Fibroblast of skin of abdomen (primary cell): ENCODE results near the gene PPFIBP1.
"Not testable (repeated sequence)": the region's sequence is repeated elsewhere in the genome, so short reads cannot be mapped to it uniquely, and the experiment has no call there.

ENCODE experiments used
- DNase-seq: peaks from one replicate; pipeline ENCODE4 v3.0.0-alpha.2; 2013

PPFIBP1 gene

GRCh38 chr12:27627853-27628469 is 104.0 kb downstream of the PPFIBP1 start:
- not testable (repeated sequence) for DNase-seq

GRCh38 chr12:27630219-27630618 is 106.2 kb downstream of the PPFIBP1 start:
- not testable (repeated sequence) for DNase-seq

- DNase-seq: no peak
Measured at GRCh38 chr12:27631365-27631764, 107.4 kb downstream of the PPFIBP1 start.

GRCh38 chr12:27631813-27632491 is 107.9 kb downstream of the PPFIBP1 start:
- no peak for DNase-seq

- peak; percentile 70 for DNase-seq
Measured at GRCh38 chr12:27635349-27635972, 111.5 kb downstream of the PPFIBP1 start.

DNA sequence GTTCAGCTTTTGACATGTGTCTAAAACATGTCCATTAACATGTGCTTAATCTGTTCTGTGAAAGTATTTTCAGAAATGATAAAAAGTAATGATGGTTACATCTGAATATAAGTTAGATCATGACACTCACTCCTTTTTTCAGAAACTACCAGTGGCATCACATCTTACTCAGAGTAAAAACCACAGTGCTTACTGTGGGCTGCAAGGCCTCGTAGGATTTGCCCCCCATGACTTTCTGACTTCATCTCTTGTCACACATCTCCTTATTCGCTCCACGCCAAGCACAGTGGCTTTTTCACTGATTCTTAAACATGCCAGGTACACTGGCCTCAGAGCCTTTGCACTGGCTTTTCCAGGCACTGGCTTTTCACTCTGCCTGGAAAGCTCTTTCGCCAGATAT is 112.6 kb downstream of the PPFIBP1 start:
- not testable (repeated sequence) for DNase-seq

- DNase-seq: no peak
Measured at GRCh38 chr12:27637524-27637923, 113.5 kb downstream of the PPFIBP1 start.

- no peak for DNase-seq
Measured at GRCh38 chr12:27639265-27639664, 115.3 kb downstream of the PPFIBP1 start.

DNA sequence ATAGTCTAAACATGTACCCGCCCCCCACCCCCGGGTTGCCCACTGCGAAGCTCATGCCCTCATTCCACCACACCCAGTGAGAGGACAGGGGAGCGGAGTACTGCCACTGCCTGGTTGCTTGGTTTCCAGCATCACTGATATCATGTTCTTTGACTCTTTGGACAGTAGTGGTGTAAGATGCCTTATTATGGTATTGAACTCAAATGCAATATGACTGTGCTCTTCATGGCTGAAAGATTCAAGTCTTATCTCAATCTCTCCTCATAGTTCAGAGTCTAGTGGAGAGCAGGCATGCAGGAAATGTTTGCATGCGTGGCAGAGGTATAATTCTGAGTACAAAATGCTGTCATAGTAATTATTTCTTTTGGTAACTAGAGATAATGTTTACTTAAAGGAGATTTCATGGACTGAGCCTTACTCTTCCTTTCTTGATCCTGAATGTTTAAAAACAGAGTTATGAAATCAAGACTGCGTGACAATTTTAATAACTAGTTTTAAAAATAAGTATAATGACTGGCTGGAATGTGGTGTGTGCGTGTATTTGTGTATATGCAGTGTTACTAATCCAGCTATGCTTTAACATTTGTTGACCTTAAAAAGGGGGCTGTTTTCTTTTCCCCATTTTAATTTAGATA is 116.7 kb downstream of the PPFIBP1 start:
- not testable (repeated sequence) for DNase-seq

DNA sequence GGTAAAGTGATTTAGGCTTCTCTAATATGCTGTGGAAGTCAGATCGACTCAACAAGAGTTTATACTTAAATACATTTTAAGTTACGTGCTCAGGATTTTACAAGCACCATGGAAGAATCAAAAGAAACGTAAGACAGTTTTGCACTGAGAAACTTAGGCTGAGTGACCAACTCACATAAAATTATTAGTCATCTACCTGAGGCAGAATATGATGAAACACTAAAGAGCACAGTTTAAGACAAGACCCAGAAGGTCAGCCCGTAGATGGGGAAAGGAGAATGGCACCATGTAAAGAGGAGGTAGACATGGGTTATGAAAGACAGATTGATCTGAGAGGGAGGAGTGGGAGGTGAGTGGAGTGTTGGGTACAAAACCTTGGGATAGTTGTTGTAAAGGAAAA is 118.4 kb downstream of the PPFIBP1 start:
- not testable (repeated sequence) for DNase-seq

DNA sequence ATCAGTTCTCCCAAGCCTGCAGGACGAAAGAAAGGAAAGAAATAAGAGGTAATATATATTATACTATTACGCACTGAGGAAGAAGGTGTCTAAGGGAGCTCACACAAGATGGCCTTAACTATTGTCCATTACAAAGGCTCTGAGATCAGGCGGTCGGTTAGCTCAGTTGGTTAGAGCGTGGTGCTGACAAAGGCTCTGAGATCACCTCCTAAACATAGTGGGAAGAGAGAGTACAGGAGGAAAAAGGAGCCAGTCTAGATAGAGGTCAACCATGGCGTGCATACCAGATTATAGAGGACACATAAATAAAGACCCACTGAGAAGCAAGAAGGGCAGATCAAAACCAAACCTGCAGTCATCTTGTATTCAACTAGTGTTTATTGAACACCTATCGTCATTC is 118.9 kb downstream of the PPFIBP1 start:
- not testable (repeated sequence) for DNase-seq

GRCh38 chr12:27644158-27644845 is 120.3 kb downstream of the PPFIBP1 start:
- DNase-seq: peak; percentile 62

GRCh38 chr12:27645671-27646070 is 121.7 kb downstream of the PPFIBP1 start:
- DNase-seq: no peak

GRCh38 chr12:27646149-27646548 is 122.1 kb downstream of the PPFIBP1 start:
- DNase-seq: no peak

GRCh38 chr12:27650011-27650410 is 126.0 kb downstream of the PPFIBP1 start:
- no peak for DNase-seq

- no peak for DNase-seq
Measured at GRCh38 chr12:27651201-27651600, 127.2 kb downstream of the PPFIBP1 start.

DNA sequence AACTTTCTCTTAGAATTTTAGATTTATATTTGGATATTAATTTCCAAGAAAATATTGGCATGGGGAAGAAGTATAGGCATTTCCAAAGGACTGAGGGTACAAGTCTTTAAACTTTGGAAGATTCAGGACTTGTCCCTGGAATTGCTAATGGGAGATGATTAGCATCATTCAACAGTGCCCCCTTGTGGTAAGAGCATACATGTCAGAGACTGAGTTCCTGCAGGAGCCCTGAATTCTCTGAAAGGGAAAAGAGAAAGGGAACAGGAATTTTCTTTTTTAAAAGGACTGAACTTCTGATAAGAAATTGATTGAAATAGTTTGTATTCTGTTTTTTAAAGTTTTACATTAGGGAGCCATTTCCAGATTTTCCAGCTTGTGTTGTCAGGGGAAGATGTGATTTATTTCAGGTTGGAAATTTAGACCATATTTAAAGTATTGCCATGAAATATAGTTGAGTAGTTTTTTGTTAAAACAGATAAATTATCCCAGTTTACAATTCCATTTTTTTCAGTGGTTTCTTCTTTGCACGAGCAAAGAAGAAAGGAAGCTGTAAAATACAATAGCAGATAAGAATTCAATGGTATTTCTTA is 128.3 kb downstream of the PPFIBP1 start:
- peak; percentile 75 for DNase-seq

- no peak for DNase-seq
Measured at GRCh38 chr12:27653661-27654060, 129.7 kb downstream of the PPFIBP1 start.

GRCh38 chr12:27655476-27655875 is 131.5 kb downstream of the PPFIBP1 start:
- not testable (repeated sequence) for DNase-seq

DNA sequence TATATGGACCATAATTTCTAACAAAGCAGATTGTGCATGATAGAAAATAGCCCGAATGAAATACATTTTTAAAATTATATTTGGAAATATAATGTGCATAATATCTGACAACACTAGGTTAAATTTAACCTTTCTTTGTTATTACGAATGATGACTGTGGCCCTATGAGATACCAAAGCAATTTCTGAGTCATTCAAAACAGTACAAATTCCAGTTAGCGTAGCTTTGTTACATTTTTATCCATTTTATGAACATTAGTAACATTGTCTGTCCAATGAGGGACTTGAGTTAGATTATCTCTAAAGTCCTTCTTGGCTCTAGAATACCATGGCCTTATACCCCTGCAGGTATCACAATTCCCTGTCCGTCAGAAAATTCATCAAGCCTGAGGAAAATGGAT is 133.3 kb downstream of the PPFIBP1 start:
- no peak for DNase-seq

DNA sequence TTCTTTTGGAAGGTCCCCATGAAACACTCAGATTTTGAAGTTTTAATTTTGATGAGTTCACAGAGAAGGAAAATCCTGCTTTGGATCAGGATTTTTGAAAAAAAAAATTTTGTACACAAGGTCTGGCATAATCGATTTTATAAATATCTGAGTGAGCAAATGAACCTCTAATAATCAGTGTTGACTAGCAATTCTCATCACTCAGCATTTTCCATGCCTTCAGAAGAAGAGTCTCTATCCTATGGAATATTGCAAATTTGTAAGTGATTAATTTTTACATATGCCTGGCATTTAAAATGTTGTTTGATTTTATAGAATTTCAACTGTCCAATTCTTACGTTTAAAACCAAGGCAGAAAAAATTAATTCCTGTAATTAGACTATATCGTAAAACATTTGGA is 141.7 kb downstream of the PPFIBP1 start:
- no peak for DNase-seq

DNA sequence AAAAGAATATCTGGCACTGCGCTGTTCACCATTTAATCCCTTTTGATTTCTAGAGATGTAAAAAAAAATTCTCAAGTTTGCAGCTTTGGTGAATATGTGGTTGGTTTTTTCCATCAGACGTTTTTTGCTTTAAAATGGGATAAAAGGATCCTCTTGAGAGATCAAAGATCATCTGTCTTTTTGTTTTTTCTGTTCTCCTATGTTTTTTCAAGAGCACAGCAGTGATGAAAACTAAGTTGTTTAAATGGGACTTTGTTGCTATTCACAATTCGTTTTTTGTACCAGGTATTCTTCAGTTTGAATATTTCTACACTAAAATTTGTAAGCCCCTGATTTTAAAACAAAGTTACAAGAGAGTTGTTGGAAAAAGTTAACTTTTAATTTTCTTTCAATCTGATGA is 142.5 kb downstream of the PPFIBP1 start:
- no peak for DNase-seq
